ENCODE data around the gene KCNQ2. TPM values are rescaled to one million over a fixed set of nuclear protein-coding genes. Genes with fewer than 3 reads are reported as not detected.

The KCNQ2 gene
- total and polyA plus RNA-seq, 4 donors = 30.7 to 155 (median 103) TPM

DNA sequence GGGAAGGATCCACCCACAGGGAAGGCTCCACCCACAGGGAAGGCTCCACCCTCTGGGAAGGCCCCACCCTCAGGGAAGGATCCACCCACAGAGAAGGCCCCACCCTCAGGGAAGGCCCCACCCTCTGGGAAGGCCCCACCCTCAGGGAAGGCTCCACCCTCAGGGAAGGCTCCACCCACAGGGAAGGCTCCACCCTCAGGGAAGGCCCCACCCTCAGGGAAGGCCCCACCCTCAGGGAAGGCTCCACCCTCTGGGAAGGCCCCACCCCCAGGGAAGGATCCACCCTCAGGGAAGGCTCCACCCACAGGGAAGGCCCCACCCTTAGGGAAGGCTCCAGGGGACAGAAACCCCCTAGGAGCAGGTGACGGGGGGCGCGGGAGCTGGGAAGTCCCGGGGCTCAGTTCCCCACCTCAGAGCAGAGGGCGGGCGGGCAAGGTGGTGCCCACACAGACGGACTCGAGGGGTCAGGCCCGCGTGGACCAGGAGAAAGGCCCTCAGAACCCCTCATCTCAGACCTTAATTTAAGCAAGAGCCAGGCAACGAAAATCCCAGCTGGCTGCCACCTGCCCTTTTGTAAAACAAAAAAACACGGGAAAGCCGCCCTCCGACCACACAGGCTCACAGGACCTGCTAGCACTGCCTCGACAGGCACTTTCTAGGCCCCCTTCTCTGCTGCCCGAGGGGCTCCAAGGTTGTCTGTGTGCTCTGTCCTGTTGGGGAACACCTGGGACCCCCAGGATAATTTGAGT, 39.7 kb downstream of the KCNQ2 start:
- peaks cover 69% of the 10 kb centered on the region for H3K36me3 ChIP-seq (ENCODE audit: control insufficient read depth, insufficient read depth, low read length)
- H3K9me3 ChIP-seq (ENCODE audit: control insufficient read depth, insufficient read depth, low read length) = no peaks in the 10 kb centered on the region
- DNase-seq (ENCODE audit: low read depth in 4 of 6, low spot score in 6 of 6) = no peak
- 69% methylated on average over 14 of the region's 16 CpGs for WGBS (ENCODE audit: insufficient coverage)
- H3K4me1 ChIP-seq (ENCODE audit: control insufficient read depth, insufficient read depth, low read length) = peaks cover 15% of the 10 kb centered on the region
- no peaks in the 10 kb centered on the region for H3K27me3 ChIP-seq (ENCODE audit: control insufficient read depth, insufficient read depth, low read length)
- no peak overlapping the region for H3K27ac ChIP-seq (ENCODE audit: low read depth, low read length)
- H3K4me3 ChIP-seq (ENCODE audit: low read depth, low read length) = no peak overlapping the region

GRCh38 chr20:63431944-63432343, 40.5 kb downstream of the KCNQ2 start:
- DNase-seq (ENCODE audit: low read depth in 4 of 6, low spot score in 6 of 6) = no peak
- H3K36me3 ChIP-seq (ENCODE audit: control insufficient read depth, insufficient read depth, low read length) = peaks cover 70% of the 10 kb centered on the region
- no peaks in the 10 kb centered on the region for H3K27me3 ChIP-seq (ENCODE audit: control insufficient read depth, insufficient read depth, low read length)
- no CpG with 5 or more reads among the region's 1 CpG for WGBS (ENCODE audit: insufficient coverage)
- H3K4me3 ChIP-seq (ENCODE audit: low read depth, low read length) = no peak overlapping the region
- no peak overlapping the region for H3K27ac ChIP-seq (ENCODE audit: low read depth, low read length)
- peaks cover 15% of the 10 kb centered on the region for H3K4me1 ChIP-seq (ENCODE audit: control insufficient read depth, insufficient read depth, low read length)
- H3K9me3 ChIP-seq (ENCODE audit: control insufficient read depth, insufficient read depth, low read length) = no peaks in the 10 kb centered on the region

DNA sequence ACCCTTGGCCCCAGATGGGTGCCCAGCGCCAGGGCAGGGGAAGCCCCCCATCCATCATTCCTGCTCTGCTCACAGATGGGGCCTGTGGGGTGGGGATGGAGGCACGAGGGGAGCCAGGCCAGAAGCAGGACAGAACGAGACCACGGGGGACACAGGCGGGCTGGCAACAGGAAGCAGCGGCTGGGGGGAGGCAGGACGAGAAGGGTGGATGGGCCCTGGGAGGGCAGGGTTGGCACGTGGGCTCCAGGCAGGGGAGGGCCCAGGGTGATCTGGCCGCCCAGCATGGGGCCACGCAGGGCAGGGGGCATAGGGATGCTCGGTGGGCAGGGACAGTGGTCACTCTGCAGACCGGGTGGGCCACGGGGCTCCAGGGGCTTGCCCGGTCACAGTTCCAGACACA, 41.6 kb downstream of the KCNQ2 start:
- H3K27me3 ChIP-seq (ENCODE audit: control insufficient read depth, insufficient read depth, low read length) = no peaks in the 10 kb centered on the region
- H3K4me1 ChIP-seq (ENCODE audit: control insufficient read depth, insufficient read depth, low read length) = peaks cover 15% of the 10 kb centered on the region
- no peak for DNase-seq (ENCODE audit: low read depth in 4 of 6, low spot score in 6 of 6)
- H3K4me3 ChIP-seq (ENCODE audit: low read depth, low read length) = no peak overlapping the region
- peaks cover 79% of the 10 kb centered on the region for H3K36me3 ChIP-seq (ENCODE audit: control insufficient read depth, insufficient read depth, low read length)
- H3K27ac ChIP-seq (ENCODE audit: low read depth, low read length) = no peak overlapping the region
- H3K9me3 ChIP-seq (ENCODE audit: control insufficient read depth, insufficient read depth, low read length) = no peaks in the 10 kb centered on the region
- 77% methylated on average over 8 of the region's 14 CpGs for WGBS (ENCODE audit: insufficient coverage)

DNA sequence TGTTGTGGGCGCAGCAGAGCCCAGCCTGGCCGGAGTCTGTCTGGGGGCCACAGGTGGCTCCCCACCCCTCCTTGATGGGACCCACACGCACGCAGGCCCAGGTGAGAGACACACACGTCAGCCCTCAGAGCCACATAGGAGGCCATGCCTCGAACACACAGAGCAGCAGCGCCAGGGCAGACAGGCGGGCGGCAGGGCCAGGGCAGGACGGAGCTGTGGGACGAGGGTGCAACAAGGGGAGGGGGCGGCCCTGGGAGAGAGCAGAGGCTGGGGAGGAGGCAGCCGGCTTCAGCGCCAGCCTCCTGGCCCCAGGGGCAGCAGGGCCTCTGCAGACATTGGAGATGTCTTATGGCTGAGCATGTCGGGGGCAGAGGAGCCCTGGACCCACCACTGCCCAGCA, 42.5 kb downstream of the KCNQ2 start:
- H3K4me1 ChIP-seq (ENCODE audit: control insufficient read depth, insufficient read depth, low read length) = peaks cover 7% of the 10 kb centered on the region
- DNase-seq (ENCODE audit: low read depth in 4 of 6, low spot score in 6 of 6) = no peak
- no peaks in the 10 kb centered on the region for H3K27me3 ChIP-seq (ENCODE audit: control insufficient read depth, insufficient read depth, low read length)
- WGBS (ENCODE audit: insufficient coverage) = 95% methylated on average over 12 of the region's 15 CpGs
- no peak overlapping the region for H3K4me3 ChIP-seq (ENCODE audit: low read depth, low read length)
- H3K27ac ChIP-seq (ENCODE audit: low read depth, low read length) = no peak overlapping the region
- H3K36me3 ChIP-seq (ENCODE audit: control insufficient read depth, insufficient read depth, low read length) = peaks cover 88% of the 10 kb centered on the region
- H3K9me3 ChIP-seq (ENCODE audit: control insufficient read depth, insufficient read depth, low read length) = no peaks in the 10 kb centered on the region

DNA sequence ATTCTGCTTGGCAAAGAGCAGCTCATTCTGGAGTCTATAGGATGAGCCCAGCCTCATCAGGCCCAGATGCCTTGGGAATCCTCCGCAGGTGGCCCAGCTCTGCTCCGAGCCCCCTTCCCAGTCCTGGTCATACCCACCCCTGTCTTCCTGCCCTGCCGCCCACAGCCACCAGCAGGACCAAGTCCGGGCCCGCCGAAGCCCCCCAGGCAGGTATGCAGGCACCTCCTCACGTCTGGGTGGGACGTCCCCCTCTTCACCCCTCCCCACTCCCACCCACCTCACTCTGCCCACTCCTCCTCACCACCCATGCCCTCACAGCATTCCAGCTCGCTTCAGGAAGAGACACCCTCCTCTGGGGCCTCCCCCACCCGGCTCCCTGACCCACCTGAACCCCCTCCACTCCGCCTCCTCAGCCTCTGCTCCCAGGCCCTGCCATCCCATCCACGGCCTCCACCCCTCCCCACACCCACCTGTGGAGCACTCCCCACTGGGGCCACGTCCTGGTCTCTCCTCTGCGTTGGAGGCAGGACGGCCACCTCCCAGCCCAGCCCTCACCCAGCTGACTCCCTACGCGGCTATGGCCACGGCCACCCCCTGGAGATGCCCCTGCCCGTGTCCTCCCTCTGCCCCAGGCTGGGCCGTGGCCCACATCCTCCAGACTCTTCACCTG, 43.4 kb downstream of the KCNQ2 start:
- Histone ChIP-seq H3K4me3 (ENCODE audit: low read depth, low read length) (no peak overlapping the region), H3K4me1 (ENCODE audit: control insufficient read depth, insufficient read depth, low read length) (no peaks in the 10 kb centered on the region), H3K36me3 (ENCODE audit: control insufficient read depth, insufficient read depth, low read length) (peaks cover 92% of the 10 kb centered on the region), H3K27ac (ENCODE audit: low read depth, low read length) (no peak overlapping the region), H3K27me3 (ENCODE audit: control insufficient read depth, insufficient read depth, low read length) (no peaks in the 10 kb centered on the region), H3K9me3 (ENCODE audit: control insufficient read depth, insufficient read depth, low read length) (no peaks in the 10 kb centered on the region)
- no peak for DNase-seq (ENCODE audit: low read depth in 4 of 6, low spot score in 6 of 6)
- WGBS (ENCODE audit: insufficient coverage) = 87% methylated on average over 20 of the region's 20 CpGs

DNA sequence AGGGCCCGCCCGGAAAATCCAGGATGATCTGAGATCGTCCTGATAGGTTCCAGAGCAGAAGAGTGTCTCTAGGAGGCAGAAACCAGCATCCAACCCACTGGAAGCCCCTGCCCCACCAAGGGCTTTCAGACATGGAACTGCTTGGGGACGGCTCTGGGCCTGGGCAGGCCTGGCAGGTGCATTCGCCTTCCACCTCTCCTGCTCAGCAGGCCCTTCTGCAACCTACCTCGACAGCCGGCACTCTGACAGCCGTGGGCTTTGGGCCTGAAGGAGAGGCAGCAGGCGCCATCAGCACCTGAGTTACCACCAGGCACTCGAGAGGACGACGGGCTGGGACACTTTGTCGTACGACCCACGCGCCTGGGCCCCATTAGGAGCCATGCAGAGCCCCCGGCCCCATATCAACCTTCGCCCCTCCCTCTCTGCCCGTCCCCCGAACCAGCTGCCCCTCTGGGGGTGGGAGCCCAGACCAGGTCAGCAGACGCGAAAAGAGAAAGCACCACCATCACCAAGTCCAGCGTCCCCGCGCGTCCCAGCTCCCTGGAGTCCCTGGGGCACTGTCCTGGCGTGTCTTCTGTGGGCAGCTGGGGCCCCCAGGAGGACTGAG, 44.6 kb downstream of the KCNQ2 start:
- Histone ChIP-seq H3K36me3 (ENCODE audit: control insufficient read depth, insufficient read depth, low read length) (peaks cover 92% of the 10 kb centered on the region), H3K27me3 (ENCODE audit: control insufficient read depth, insufficient read depth, low read length) (no peaks in the 10 kb centered on the region), H3K27ac (ENCODE audit: low read depth, low read length) (no peak overlapping the region), H3K4me1 (ENCODE audit: control insufficient read depth, insufficient read depth, low read length) (peaks cover 3% of the 10 kb centered on the region), H3K4me3 (ENCODE audit: low read depth, low read length) (no peak overlapping the region), H3K9me3 (ENCODE audit: control insufficient read depth, insufficient read depth, low read length) (no peaks in the 10 kb centered on the region)
- no peak for DNase-seq (ENCODE audit: low read depth in 4 of 6, low spot score in 6 of 6)
- WGBS (ENCODE audit: insufficient coverage) = 93% methylated on average over 27 of the region's 27 CpGs

- Histone ChIP-seq H3K36me3 (ENCODE audit: control insufficient read depth, insufficient read depth, low read length) (peaks cover 95% of the 10 kb centered on the region), H3K27me3 (ENCODE audit: control insufficient read depth, insufficient read depth, low read length) (no peaks in the 10 kb centered on the region), H3K4me1 (ENCODE audit: control insufficient read depth, insufficient read depth, low read length) (peaks cover 3% of the 10 kb centered on the region), H3K9me3 (ENCODE audit: control insufficient read depth, insufficient read depth, low read length) (no peaks in the 10 kb centered on the region), H3K27ac (ENCODE audit: low read depth, low read length) (no peak overlapping the region), H3K4me3 (ENCODE audit: low read depth, low read length) (no peak overlapping the region)
- WGBS (ENCODE audit: insufficient coverage) = 93% methylated on average over 16 of the region's 16 CpGs
- no peak for DNase-seq (ENCODE audit: low read depth in 4 of 6, low spot score in 6 of 6)
Measured at GRCh38 chr20:63427206-63427605, 45.2 kb downstream of the KCNQ2 start.

DNA sequence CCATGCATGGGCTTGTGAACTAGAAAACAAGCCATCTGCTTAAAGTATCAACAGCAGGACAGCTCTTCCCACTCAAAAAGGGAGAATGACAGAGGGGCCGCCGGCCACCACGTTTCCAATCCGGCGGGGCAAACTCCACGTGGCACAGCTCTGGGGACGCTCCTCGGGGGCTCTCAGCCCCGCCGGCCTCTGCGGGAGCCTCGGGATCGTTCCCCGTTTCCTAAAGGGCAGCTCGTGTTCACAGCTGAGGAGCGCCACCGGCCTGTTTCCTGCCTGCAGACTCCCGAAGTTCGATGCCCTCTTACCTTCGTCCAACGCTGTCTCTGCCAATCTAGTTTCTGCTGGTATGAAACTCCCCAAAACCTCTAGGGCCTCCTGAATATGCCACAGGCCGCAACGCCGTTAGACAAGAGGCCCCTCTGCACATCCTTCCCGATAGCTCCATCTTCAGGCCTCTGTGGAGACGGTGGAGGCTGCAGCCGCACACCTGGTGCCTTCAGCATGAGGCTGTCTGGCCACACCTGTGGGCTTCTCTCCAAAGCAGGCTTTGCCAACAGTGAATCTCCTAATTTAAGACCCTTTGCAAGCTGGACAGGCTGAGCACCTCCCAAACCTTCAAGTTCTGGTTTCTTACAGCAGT, 46.5 kb downstream of the KCNQ2 start:
- Histone ChIP-seq H3K4me1 (ENCODE audit: control insufficient read depth, insufficient read depth, low read length) (peaks cover 3% of the 10 kb centered on the region), H3K9me3 (ENCODE audit: control insufficient read depth, insufficient read depth, low read length) (no peaks in the 10 kb centered on the region), H3K27me3 (ENCODE audit: control insufficient read depth, insufficient read depth, low read length) (no peaks in the 10 kb centered on the region), H3K4me3 (ENCODE audit: low read depth, low read length) (no peak overlapping the region), H3K36me3 (ENCODE audit: control insufficient read depth, insufficient read depth, low read length) (peaks cover 100% of the 10 kb centered on the region), H3K27ac (ENCODE audit: low read depth, low read length) (no peak overlapping the region)
- no peak for DNase-seq (ENCODE audit: low read depth in 4 of 6, low spot score in 6 of 6)
- 90% methylated on average over 27 of the region's 27 CpGs for WGBS (ENCODE audit: insufficient coverage)

DNA sequence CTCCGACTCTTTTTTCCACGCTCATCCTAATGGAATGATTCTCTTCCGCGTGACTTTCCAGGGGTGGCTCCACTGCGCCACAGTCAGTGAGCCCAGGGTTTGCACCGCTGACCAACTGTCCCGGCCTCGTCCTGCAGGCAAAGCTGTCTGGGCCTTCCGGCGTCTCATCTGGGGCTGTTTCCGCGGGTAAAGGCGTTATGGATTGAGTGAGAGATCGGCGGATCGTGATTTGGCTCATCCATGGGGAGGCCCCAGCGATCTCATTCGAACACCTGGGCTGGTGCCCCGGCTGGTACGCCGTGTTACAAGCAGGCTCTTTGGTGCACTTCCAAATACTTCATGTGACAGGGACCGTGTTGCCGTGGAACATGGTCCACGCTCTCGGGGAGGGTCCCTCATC, 47.8 kb downstream of the KCNQ2 start:
- H3K27ac ChIP-seq (ENCODE audit: low read depth, low read length) = no peak overlapping the region
- no peaks in the 10 kb centered on the region for H3K27me3 ChIP-seq (ENCODE audit: control insufficient read depth, insufficient read depth, low read length)
- DNase-seq (ENCODE audit: low read depth in 4 of 6, low spot score in 6 of 6) = no peak
- H3K4me3 ChIP-seq (ENCODE audit: low read depth, low read length) = no peak overlapping the region
- peaks cover 97% of the 10 kb centered on the region for H3K36me3 ChIP-seq (ENCODE audit: control insufficient read depth, insufficient read depth, low read length)
- 94% methylated on average over 25 of the region's 25 CpGs for WGBS (ENCODE audit: insufficient coverage)
- H3K9me3 ChIP-seq (ENCODE audit: control insufficient read depth, insufficient read depth, low read length) = no peaks in the 10 kb centered on the region
- peaks cover 3% of the 10 kb centered on the region for H3K4me1 ChIP-seq (ENCODE audit: control insufficient read depth, insufficient read depth, low read length)

Data from spinal cord (tissue), 10 donors.